Lung (tissue), 12 donors: ENCODE results near the gene CREB5. TPM values are rescaled to one million over a fixed set of nuclear protein-coding genes. Genes with fewer than 3 reads are reported as not detected.

Experiments used
- ATAC-seq: fragments of 200-7000 bp; cut with Tn5 transposase; one replicate; pipeline ENCODE4 v1.9.1; 2020; ENCODE audit warnings: moderate number of reproducible peaks; ENCODE audit not compliant: insufficient read depth, low FRiP score
- DNase-seq, 3 donors: peaks; one replicate each; pipeline ENCODE4 v3.0.0-alpha.2; 2013 to 2017
- H3K27ac ChIP-seq, 2 donors: one replicate each; pipeline ENCODE4 v1.5.1; 2013; ENCODE audit warnings: mild to moderate bottlenecking in 2 of 2, moderate library complexity in 2 of 2, control low read depth in 1 of 2, inconsistent platforms in 1 of 2, low read depth in 1 of 2, low read length in 1 of 2
- H3K27me3 ChIP-seq, 3 donors: one replicate each; pipeline ENCODE4 v1.5.1; 2013; ENCODE audit warnings: low read length in 2 of 3; ENCODE audit not compliant: control insufficient read depth in 3 of 3, insufficient read depth in 3 of 3
- H3K36me3 ChIP-seq, 4 donors: one replicate each; pipeline ENCODE4 v1.5.1; 2013; ENCODE audit warnings: low read length in 4 of 4, mild to moderate bottlenecking in 1 of 4, moderate library complexity in 1 of 4; ENCODE audit not compliant: control insufficient read depth in 4 of 4, insufficient read depth in 4 of 4
- H3K4me1 ChIP-seq, 5 donors: one replicate each; pipeline ENCODE4 v1.5.1; 2013; ENCODE audit warnings: low read length in 5 of 5, mild to moderate bottlenecking in 2 of 5, moderate library complexity in 1 of 5; ENCODE audit not compliant: control insufficient read depth in 5 of 5, insufficient read depth in 5 of 5
- H3K4me3 ChIP-seq: one replicate; pipeline ENCODE4 v1.5.1; 2013; ENCODE audit warnings: mild to moderate bottlenecking, control low read depth, moderate library complexity
- H3K9ac ChIP-seq, 2 donors: one replicate each; pipeline ENCODE4 v1.5.1; 2013; ENCODE audit warnings: low read length in 2 of 2, control low read depth in 1 of 2; ENCODE audit not compliant: insufficient read depth in 1 of 2
- H3K9me3 ChIP-seq, 4 donors: one replicate each; pipeline ENCODE4 v1.5.1; 2013; ENCODE audit warnings: low read length in 3 of 4, mild to moderate bottlenecking in 1 of 4, moderate library complexity in 1 of 4; ENCODE audit not compliant: control insufficient read depth in 4 of 4, insufficient read depth in 3 of 4
- WGBS, 2 donors: extraction: QIAGEN DNeasy Blood & Tissue Kit; methylation state at CpG; one replicate each; pipeline ENCODE4 v1.1.7; 2013; 5-methylcytosine and 5-hydroxymethylcytosine counted together
- polyA plus RNA-seq, 2 donors: library from polyadenylated mRNA; stranded (reverse); fragments of 200-250 nt; gene quantifications; one replicate each; pipeline ENCODE4 v1.2.1, GENCODE V29; 2013
- total RNA-seq, 2 donors: library from RNA; depleted of rRNA in 1 of 2; stranded (reverse); fragments of >200 nt in 1 of 2; gene quantifications; one replicate each; pipeline ENCODE4 v1.2.1, GENCODE V29; 2014 to 2021
- TF ChIP-seq, protein P1 (sequence below): IDR thresholded peaks from 2 replicates; pipeline ENCODE4 v1.5.1; 2012; ENCODE audit warnings: mild to moderate bottlenecking; ENCODE audit errors: control extremely low read depth, extremely low read depth
- donor health status: control.
- donor health status: control.
- donor health status: Bipolar disorder and iron deficiency.
- donor health status: healthy.
- donor health status: DM: yes; HTN: yes; CAD: no.

CREB5 gene
- total and polyA plus RNA-seq, 4 donors, result 2.7 to 23.1 (median 9.6) TPM

DNA sequence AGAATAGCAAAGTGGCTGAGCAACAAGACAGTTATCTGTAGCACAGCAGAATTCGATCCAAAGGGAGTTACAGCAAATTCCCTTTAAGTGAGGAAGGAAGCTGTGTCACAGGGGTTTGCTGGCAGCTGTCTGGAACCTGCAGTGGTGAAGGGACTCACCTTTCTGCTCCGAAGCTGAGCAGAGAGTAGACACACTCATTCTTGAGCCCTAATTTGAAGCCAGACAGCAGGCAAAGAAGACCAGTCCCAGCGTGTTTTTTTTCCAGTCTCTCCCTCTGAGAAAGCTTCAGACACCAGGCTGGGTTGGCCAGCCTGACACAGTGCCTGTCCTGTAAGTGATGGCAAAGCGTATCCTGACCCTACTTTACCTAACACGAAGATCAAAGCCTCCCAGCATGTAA lies 335.1 kb downstream of the CREB5 start:
- peaks cover 3 to 48% (median 14%) of the 10 kb centered on the region in 5 donors for H3K4me1 ChIP-seq
- H3K27ac ChIP-seq, result no peak overlapping the region
- H3K4me3 ChIP-seq, result no peak overlapping the region
- WGBS, 2 donors, result 72 to 81% methylated on average over 5 of the region's 5 CpGs
- H3K9ac ChIP-seq, result no peak overlapping the region
- H3K27me3 ChIP-seq, result no peaks in the 10 kb centered on the region
- DNase-seq (no peak), ATAC-seq (no peak)
- TF ChIP-seq, protein P1, sequence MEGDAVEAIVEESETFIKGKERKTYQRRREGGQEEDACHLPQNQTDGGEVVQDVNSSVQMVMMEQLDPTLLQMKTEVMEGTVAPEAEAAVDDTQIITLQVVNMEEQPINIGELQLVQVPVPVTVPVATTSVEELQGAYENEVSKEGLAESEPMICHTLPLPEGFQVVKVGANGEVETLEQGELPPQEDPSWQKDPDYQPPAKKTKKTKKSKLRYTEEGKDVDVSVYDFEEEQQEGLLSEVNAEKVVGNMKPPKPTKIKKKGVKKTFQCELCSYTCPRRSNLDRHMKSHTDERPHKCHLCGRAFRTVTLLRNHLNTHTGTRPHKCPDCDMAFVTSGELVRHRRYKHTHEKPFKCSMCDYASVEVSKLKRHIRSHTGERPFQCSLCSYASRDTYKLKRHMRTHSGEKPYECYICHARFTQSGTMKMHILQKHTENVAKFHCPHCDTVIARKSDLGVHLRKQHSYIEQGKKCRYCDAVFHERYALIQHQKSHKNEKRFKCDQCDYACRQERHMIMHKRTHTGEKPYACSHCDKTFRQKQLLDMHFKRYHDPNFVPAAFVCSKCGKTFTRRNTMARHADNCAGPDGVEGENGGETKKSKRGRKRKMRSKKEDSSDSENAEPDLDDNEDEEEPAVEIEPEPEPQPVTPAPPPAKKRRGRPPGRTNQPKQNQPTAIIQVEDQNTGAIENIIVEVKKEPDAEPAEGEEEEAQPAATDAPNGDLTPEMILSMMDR, result no peak
- peaks cover 0 to 1% (median 0%) of the 10 kb centered on the region in 4 donors for H3K9me3 ChIP-seq
- H3K36me3 ChIP-seq, result no peaks in the 10 kb centered on the region

DNA sequence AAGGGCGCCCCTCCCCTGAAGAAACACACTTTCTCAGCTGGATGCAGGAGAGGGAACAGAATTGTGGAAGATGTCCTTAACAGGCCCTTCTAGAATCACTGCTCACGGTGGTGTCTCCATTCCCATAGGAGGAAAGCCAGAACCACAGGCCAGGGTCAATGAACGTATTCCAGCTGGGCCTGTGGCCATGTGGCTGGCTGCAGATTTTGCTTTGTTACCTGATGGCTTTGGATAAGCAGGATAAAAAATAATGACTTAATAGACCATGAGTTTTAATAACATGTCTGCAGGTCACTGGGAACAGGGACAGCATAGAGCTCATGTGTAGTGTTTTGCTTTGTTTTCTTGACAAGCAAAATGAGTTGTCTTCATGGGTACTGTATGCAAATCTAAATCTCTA lies 335.5 kb downstream of the CREB5 start:
- 87 to 94% methylated on average over 3 of the region's 3 CpGs for WGBS, 2 donors
- H3K27ac ChIP-seq, result no peak overlapping the region
- ATAC-seq, result no peak
- peaks cover 3 to 49% (median 14%) of the 10 kb centered on the region in 5 donors for H3K4me1 ChIP-seq
- H3K9me3 ChIP-seq, result peaks cover 0 to 1% (median 0%) of the 10 kb centered on the region in 4 donors
- peak overlapping the region in 1 of 2 donors; percentile 32 for H3K9ac ChIP-seq
- TF ChIP-seq, protein P1, result no peak
- H3K36me3 ChIP-seq, result no peaks in the 10 kb centered on the region
- H3K4me3 ChIP-seq, result no peak overlapping the region
- DNase-seq, result no peak
- no peaks in the 10 kb centered on the region for H3K27me3 ChIP-seq

DNA sequence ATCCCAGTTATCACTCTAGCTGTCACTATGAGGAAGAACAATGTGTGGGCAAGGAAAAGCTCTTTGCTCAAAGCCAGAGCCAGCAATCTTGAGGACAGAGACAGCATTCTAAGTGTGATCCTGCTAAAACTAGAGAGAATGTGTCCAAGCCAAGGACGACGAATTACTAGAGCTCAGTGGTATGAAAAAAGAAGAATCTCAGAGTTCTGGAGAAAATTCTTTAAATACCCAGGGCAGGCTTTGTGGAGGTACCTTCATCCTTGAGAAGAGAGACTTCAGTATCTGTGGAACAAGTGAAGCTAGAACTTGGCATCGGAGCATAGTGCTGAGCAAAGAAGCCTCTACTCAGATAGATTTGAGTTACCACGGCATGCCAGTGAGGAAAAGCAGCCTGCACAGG lies 336.0 kb downstream of the CREB5 start:
- Histone ChIP-seq H3K36me3 (no peaks in the 10 kb centered on the region), H3K27ac (no peak overlapping the region), H3K4me1 (peaks cover 3 to 54% (median 14%) of the 10 kb centered on the region in 5 donors), H3K9ac (no peak overlapping the region), H3K9me3 (peaks cover 0 to 1% (median 0%) of the 10 kb centered on the region in 4 donors), H3K4me3 (no peak overlapping the region), H3K27me3 (no peaks in the 10 kb centered on the region)
- ATAC-seq (no peak), DNase-seq (no peak)
- TF ChIP-seq, protein P1, result no peak
- WGBS, 2 donors, result 92 to 94% methylated on average over 4 of the region's 4 CpGs
